Loucy (cell line): ENCODE data around the gene CDH4.

ENCODE experiments used
- H2AFZ ChIP-seq: fragments of 200-600 bp; sonication (generic); 2 replicates; pipeline ENCODE4 v1.6.0; 2016; ENCODE audit warnings: antibody characterized with exemption, mild to moderate bottlenecking, low read length, moderate library complexity
- H3F3A ChIP-seq: fragments of 200-600 bp; 2 replicates; pipeline ENCODE4 v1.6.0; 2016; ENCODE audit warnings: antibody characterized with exemption, low read depth, mild to moderate bottlenecking
- H3K27me3 ChIP-seq: fragments of 200-600 bp; sonication (generic); 2 replicates; pipeline ENCODE4 v1.6.1; 2014; ENCODE audit warnings: low read length, mild to moderate bottlenecking; ENCODE audit not compliant: insufficient read depth, poor library complexity, severe bottlenecking
- H3K36me3 ChIP-seq: fragments of 200-600 bp; sonication (generic); 2 replicates; pipeline ENCODE4 v1.6.1; 2016; ENCODE audit warnings: low read length; ENCODE audit not compliant: insufficient read depth
- H3K4me1 ChIP-seq: fragments of 200-600 bp; sonication (generic); 2 replicates; pipeline ENCODE4 v1.5.1; 2014; ENCODE audit warnings: low read length, mild to moderate bottlenecking; ENCODE audit not compliant: insufficient read depth, poor library complexity, severe bottlenecking
- H3K4me2 ChIP-seq: fragments of 200-600 bp; sonication (generic); 2 replicates; pipeline ENCODE4 v1.6.0; 2014; ENCODE audit warnings: antibody characterized with exemption, low read length, low read depth, mild to moderate bottlenecking; ENCODE audit not compliant: poor library complexity, severe bottlenecking
- H3K4me3 ChIP-seq: fragments of 200-600 bp; sonication (generic); 2 replicates; pipeline ENCODE4 v1.5.1; 2014; ENCODE audit warnings: low read length, mild to moderate bottlenecking, mixed read lengths; ENCODE audit not compliant: poor library complexity, severe bottlenecking
- H3K79me2 ChIP-seq: fragments of 200-600 bp; sonication (generic); 2 replicates; pipeline ENCODE4 v1.6.1; 2014; ENCODE audit warnings: low read length; ENCODE audit not compliant: insufficient read depth
- H3K9ac ChIP-seq: fragments of 200-600 bp; sonication (generic); 2 replicates; pipeline ENCODE4 v1.6.0; 2014; ENCODE audit warnings: mild to moderate bottlenecking, low read depth, low read length, moderate library complexity; ENCODE audit not compliant: poor library complexity, severe bottlenecking
- H3K9me2 ChIP-seq: fragments of 200-600 bp; sonication (generic); replicated peaks from 2 replicates; pipeline ENCODE4 v1.6.1; 2016; ENCODE audit warnings: low read depth, low read length, mixed read lengths
- H3K9me3 ChIP-seq: fragments of 200-600 bp; sonication (generic); 2 replicates; pipeline ENCODE4 v1.6.1; 2014; ENCODE audit warnings: mild to moderate bottlenecking, antibody characterized with exemption, low read length, low read depth; ENCODE audit not compliant: insufficient read depth
- H4K20me1 ChIP-seq: fragments of 200-600 bp; sonication (generic); 2 replicates; pipeline ENCODE4 v1.6.0; 2014; ENCODE audit warnings: antibody characterized with exemption, low read length, mild to moderate bottlenecking; ENCODE audit not compliant: insufficient read depth, poor library complexity, severe bottlenecking
- EZH2phosphoT487 ChIP-seq: fragments of 200-600 bp; IDR thresholded peaks from 2 replicates; pipeline ENCODE4 v1.6.1; 2018; ENCODE audit warnings: antibody characterized with exemption, mild to moderate bottlenecking, moderate library complexity, borderline replicate concordance
- TF ChIP-seq, protein P1 (sequence below): fragments of 200-600 bp; sonication (generic); conservative IDR thresholded peaks from 2 replicates; pipeline ENCODE4 v1.5.1; 2014; ENCODE audit warnings: mild to moderate bottlenecking, antibody characterized with exemption, low read length

The CDH4 gene

DNA sequence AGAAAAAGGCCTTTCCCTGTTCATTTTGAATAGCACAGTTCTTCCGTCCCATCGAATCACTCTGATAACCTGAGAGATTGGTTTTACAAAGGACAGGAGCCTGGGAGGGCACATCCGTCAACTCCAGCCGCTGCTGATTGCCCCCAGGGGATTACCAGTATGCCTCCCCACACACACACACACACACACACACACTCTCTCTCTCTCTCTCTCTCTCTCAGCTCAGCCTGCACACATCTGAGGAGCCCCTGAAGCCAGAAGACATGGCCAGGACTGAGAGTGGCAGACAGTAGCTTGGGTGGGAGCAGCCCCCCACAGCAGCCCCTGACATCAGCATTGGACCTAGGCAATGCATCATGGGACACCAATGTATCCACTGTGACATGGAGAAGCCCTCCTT, 13.2 kb upstream of the CDH4 start:
- no peak for TF ChIP-seq EZH2phosphoT487
- TF ChIP-seq, protein P1, sequence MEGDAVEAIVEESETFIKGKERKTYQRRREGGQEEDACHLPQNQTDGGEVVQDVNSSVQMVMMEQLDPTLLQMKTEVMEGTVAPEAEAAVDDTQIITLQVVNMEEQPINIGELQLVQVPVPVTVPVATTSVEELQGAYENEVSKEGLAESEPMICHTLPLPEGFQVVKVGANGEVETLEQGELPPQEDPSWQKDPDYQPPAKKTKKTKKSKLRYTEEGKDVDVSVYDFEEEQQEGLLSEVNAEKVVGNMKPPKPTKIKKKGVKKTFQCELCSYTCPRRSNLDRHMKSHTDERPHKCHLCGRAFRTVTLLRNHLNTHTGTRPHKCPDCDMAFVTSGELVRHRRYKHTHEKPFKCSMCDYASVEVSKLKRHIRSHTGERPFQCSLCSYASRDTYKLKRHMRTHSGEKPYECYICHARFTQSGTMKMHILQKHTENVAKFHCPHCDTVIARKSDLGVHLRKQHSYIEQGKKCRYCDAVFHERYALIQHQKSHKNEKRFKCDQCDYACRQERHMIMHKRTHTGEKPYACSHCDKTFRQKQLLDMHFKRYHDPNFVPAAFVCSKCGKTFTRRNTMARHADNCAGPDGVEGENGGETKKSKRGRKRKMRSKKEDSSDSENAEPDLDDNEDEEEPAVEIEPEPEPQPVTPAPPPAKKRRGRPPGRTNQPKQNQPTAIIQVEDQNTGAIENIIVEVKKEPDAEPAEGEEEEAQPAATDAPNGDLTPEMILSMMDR: no peak
- Histone ChIP-seq H3K9ac (no peak overlapping the region), H3K4me2 (no peak overlapping the region), H4K20me1 (no peaks in the 10 kb centered on the region), H3K9me2 (no peaks in the 10 kb centered on the region), H3F3A (no peaks in the 10 kb centered on the region), H3K36me3 (no peaks in the 10 kb centered on the region), H3K4me1 (no peaks in the 10 kb centered on the region), H2AFZ (no peak overlapping the region), H3K79me2 (no peaks in the 10 kb centered on the region), H3K4me3 (no peak overlapping the region), H3K9me3 (no peaks in the 10 kb centered on the region), H3K27me3 (no peaks in the 10 kb centered on the region)

DNA sequence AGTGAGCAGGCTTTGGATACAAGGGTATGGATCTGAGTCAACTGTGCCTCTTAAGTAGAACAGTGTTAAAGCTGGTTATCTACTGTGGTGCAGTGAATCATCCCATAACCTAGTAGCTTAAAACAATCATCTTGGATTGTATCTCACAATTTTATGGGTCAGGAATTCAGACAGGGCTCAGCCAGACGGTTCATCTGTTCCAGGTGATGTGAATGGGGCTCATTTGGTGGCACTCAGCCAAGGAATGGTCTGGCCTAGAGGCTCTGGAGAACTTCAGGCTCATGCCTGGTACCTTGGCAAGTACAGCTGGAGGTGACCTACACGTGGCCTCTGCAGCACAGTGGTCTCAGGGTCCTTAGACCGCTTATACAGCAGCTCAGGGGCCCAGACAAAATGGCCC, 11.2 kb upstream of the CDH4 start:
- H3K79me2 ChIP-seq: no peaks in the 10 kb centered on the region
- H2AFZ ChIP-seq: no peak overlapping the region
- no peaks in the 10 kb centered on the region for H3K9me2 ChIP-seq
- no peaks in the 10 kb centered on the region for H3K9me3 ChIP-seq
- no peaks in the 10 kb centered on the region for H4K20me1 ChIP-seq
- H3K27me3 ChIP-seq: no peaks in the 10 kb centered on the region
- no peaks in the 10 kb centered on the region for H3K4me1 ChIP-seq
- TF ChIP-seq, protein P1: no peak
- TF ChIP-seq EZH2phosphoT487: no peak
- no peaks in the 10 kb centered on the region for H3F3A ChIP-seq
- no peak overlapping the region for H3K4me3 ChIP-seq
- no peak overlapping the region for H3K4me2 ChIP-seq
- no peaks in the 10 kb centered on the region for H3K36me3 ChIP-seq
- H3K9ac ChIP-seq: no peak overlapping the region

DNA sequence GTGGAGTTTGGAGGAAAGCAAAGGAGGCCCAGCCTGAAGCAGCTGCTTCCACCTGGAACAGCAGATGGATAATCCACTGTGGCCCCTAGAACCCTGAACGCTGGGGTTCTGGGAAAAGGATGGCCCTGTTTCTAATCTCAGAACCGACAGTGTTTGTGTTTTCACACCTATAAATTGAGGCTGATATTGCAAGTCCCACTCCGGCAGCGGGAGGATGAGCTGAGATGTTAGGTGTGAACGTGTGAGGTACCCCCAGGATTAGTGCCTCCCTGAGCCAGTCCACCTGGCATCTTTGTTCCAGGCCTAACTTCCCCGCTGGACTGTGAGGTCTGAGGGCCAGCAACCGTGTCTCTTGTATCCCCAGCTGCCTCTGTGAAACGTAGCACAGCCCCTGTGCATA, 7.8 kb upstream of the CDH4 start:
- no peak overlapping the region for H3K4me3 ChIP-seq
- no peaks in the 10 kb centered on the region for H3K9me2 ChIP-seq
- H4K20me1 ChIP-seq: no peaks in the 10 kb centered on the region
- no peak overlapping the region for H2AFZ ChIP-seq
- TF ChIP-seq, protein P1: no peak
- TF ChIP-seq EZH2phosphoT487: no peak
- H3K9ac ChIP-seq: no peak overlapping the region
- H3F3A ChIP-seq: no peaks in the 10 kb centered on the region
- no peak overlapping the region for H3K4me2 ChIP-seq
- no peaks in the 10 kb centered on the region for H3K79me2 ChIP-seq
- H3K27me3 ChIP-seq: no peaks in the 10 kb centered on the region
- no peaks in the 10 kb centered on the region for H3K9me3 ChIP-seq
- no peaks in the 10 kb centered on the region for H3K4me1 ChIP-seq
- no peaks in the 10 kb centered on the region for H3K36me3 ChIP-seq
